Loucy (cell line): ENCODE data around the gene SECISBP2L.

ENCODE experiments used
- H2AFZ ChIP-seq: fragments of 200-600 bp; sonication (generic); 2 replicates; pipeline ENCODE4 v1.6.0; 2016; ENCODE audit warnings: antibody characterized with exemption, mild to moderate bottlenecking, low read length, moderate library complexity
- H3F3A ChIP-seq: fragments of 200-600 bp; 2 replicates; pipeline ENCODE4 v1.6.0; 2016; ENCODE audit warnings: antibody characterized with exemption, low read depth, mild to moderate bottlenecking
- H3K27me3 ChIP-seq: fragments of 200-600 bp; sonication (generic); 2 replicates; pipeline ENCODE4 v1.6.1; 2014; ENCODE audit warnings: low read length, mild to moderate bottlenecking; ENCODE audit not compliant: insufficient read depth, poor library complexity, severe bottlenecking
- H3K36me3 ChIP-seq: fragments of 200-600 bp; sonication (generic); 2 replicates; pipeline ENCODE4 v1.6.1; 2016; ENCODE audit warnings: low read length; ENCODE audit not compliant: insufficient read depth
- H3K4me1 ChIP-seq: fragments of 200-600 bp; sonication (generic); 2 replicates; pipeline ENCODE4 v1.5.1; 2014; ENCODE audit warnings: low read length, mild to moderate bottlenecking; ENCODE audit not compliant: insufficient read depth, poor library complexity, severe bottlenecking
- H3K4me2 ChIP-seq: fragments of 200-600 bp; sonication (generic); 2 replicates; pipeline ENCODE4 v1.6.0; 2014; ENCODE audit warnings: antibody characterized with exemption, low read length, low read depth, mild to moderate bottlenecking; ENCODE audit not compliant: poor library complexity, severe bottlenecking
- H3K4me3 ChIP-seq: fragments of 200-600 bp; sonication (generic); 2 replicates; pipeline ENCODE4 v1.5.1; 2014; ENCODE audit warnings: low read length, mild to moderate bottlenecking, mixed read lengths; ENCODE audit not compliant: poor library complexity, severe bottlenecking
- H3K79me2 ChIP-seq: fragments of 200-600 bp; sonication (generic); 2 replicates; pipeline ENCODE4 v1.6.1; 2014; ENCODE audit warnings: low read length; ENCODE audit not compliant: insufficient read depth
- H3K9ac ChIP-seq: fragments of 200-600 bp; sonication (generic); 2 replicates; pipeline ENCODE4 v1.6.0; 2014; ENCODE audit warnings: mild to moderate bottlenecking, low read depth, low read length, moderate library complexity; ENCODE audit not compliant: poor library complexity, severe bottlenecking
- H3K9me2 ChIP-seq: fragments of 200-600 bp; sonication (generic); replicated peaks from 2 replicates; pipeline ENCODE4 v1.6.1; 2016; ENCODE audit warnings: low read depth, low read length, mixed read lengths
- H3K9me3 ChIP-seq: fragments of 200-600 bp; sonication (generic); 2 replicates; pipeline ENCODE4 v1.6.1; 2014; ENCODE audit warnings: mild to moderate bottlenecking, antibody characterized with exemption, low read length, low read depth; ENCODE audit not compliant: insufficient read depth
- H4K20me1 ChIP-seq: fragments of 200-600 bp; sonication (generic); 2 replicates; pipeline ENCODE4 v1.6.0; 2014; ENCODE audit warnings: antibody characterized with exemption, low read length, mild to moderate bottlenecking; ENCODE audit not compliant: insufficient read depth, poor library complexity, severe bottlenecking
- EZH2phosphoT487 ChIP-seq: fragments of 200-600 bp; IDR thresholded peaks from 2 replicates; pipeline ENCODE4 v1.6.1; 2018; ENCODE audit warnings: antibody characterized with exemption, mild to moderate bottlenecking, moderate library complexity, borderline replicate concordance
- TF ChIP-seq, protein P1 (sequence below): fragments of 200-600 bp; sonication (generic); conservative IDR thresholded peaks from 2 replicates; pipeline ENCODE4 v1.5.1; 2014; ENCODE audit warnings: mild to moderate bottlenecking, antibody characterized with exemption, low read length

The SECISBP2L gene

DNA sequence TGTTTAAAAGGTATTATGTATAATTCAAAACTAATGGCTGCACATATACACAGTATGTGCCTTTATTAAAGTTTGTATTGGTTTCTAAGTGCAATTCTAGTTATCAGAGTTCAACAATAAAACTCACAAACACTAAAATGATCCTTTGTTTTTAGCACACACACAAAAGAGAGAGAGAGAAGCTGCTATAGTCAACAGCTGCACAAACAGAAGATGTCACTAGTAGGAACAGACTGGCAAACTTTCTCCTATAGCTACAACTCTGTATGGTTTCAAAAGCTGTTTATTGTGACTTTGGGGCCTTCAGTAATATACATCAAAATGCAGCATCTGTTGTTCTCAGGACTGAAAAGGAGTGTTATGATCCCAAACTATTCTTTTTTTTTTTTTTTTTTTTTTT is 6.1 kb downstream of the SECISBP2L start:
- Histone ChIP-seq H3K9ac (no peak overlapping the region), H3K4me2 (peak overlapping the region; percentile 28), H3K36me3 (peaks cover 14% of the 10 kb centered on the region; the same call in 1 of the 2 replicates), H3F3A (no peaks in the 10 kb centered on the region), H3K4me1 (peaks cover 37% of the 10 kb centered on the region), H3K9me2 (no peaks in the 10 kb centered on the region), H4K20me1 (peaks cover 35% of the 10 kb centered on the region), H2AFZ (no peak overlapping the region), H3K79me2 (peaks cover 50% of the 10 kb centered on the region), H3K9me3 (no peaks in the 10 kb centered on the region), H3K4me3 (no peak overlapping the region), H3K27me3 (no peaks in the 10 kb centered on the region)
- no peak for TF ChIP-seq EZH2phosphoT487
- TF ChIP-seq, protein P1, sequence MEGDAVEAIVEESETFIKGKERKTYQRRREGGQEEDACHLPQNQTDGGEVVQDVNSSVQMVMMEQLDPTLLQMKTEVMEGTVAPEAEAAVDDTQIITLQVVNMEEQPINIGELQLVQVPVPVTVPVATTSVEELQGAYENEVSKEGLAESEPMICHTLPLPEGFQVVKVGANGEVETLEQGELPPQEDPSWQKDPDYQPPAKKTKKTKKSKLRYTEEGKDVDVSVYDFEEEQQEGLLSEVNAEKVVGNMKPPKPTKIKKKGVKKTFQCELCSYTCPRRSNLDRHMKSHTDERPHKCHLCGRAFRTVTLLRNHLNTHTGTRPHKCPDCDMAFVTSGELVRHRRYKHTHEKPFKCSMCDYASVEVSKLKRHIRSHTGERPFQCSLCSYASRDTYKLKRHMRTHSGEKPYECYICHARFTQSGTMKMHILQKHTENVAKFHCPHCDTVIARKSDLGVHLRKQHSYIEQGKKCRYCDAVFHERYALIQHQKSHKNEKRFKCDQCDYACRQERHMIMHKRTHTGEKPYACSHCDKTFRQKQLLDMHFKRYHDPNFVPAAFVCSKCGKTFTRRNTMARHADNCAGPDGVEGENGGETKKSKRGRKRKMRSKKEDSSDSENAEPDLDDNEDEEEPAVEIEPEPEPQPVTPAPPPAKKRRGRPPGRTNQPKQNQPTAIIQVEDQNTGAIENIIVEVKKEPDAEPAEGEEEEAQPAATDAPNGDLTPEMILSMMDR: no peak

DNA sequence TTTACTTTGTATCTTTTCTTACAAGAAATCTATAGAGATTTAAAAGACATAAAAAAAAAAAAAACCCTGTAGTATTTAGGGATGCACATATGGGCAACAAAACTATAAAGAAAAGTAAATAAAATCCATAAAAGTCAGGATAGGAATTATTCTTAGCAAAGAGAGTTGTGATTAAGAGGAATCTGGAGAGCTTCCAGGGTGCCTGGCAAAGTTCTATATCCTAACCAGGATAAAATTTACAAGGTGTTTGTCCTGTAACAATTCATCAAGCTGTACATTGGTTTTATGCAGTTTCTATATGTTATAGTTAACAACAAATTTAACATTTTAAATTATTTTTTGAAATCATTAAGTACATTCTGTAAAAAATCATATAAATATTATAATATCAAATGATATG is 7.9 kb downstream of the SECISBP2L start:
- peaks cover 25% of the 10 kb centered on the region; the same call in 1 of the 2 replicates for H3K36me3 ChIP-seq
- no peaks in the 10 kb centered on the region for H3K9me2 ChIP-seq
- no peak overlapping the region for H3K4me2 ChIP-seq
- no peaks in the 10 kb centered on the region for H3F3A ChIP-seq
- TF ChIP-seq, protein P1: no peak
- no peak for TF ChIP-seq EZH2phosphoT487
- H2AFZ ChIP-seq: no peak overlapping the region
- H3K9me3 ChIP-seq: no peaks in the 10 kb centered on the region
- H4K20me1 ChIP-seq: peaks cover 17% of the 10 kb centered on the region
- peaks cover 36% of the 10 kb centered on the region for H3K79me2 ChIP-seq
- peaks cover 20% of the 10 kb centered on the region for H3K4me1 ChIP-seq
- no peak overlapping the region for H3K9ac ChIP-seq
- H3K27me3 ChIP-seq: no peaks in the 10 kb centered on the region
- H3K4me3 ChIP-seq: no peak overlapping the region

DNA sequence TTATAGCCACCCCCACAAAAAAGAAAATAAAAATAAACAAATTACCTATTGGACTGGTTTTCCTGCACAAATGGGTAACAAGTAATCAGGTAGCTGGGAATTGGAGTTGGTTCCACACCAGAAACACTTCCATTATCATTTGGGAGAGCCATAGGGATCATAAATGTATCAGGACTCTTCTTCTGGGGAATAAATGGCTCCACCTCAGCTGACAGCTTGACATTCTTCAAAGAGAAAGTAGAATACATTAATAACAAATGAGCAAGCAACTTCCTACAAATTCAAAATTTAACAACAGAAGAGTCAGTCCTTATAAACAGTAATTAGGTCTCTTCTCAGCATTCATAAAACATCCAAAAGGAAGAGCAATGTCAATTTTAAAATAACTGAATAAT is 8.7 kb downstream of the SECISBP2L start:
- peaks cover 33% of the 10 kb centered on the region for H3K79me2 ChIP-seq
- peaks cover 25% of the 10 kb centered on the region; the same call in 1 of the 2 replicates for H3K36me3 ChIP-seq
- no peak overlapping the region for H2AFZ ChIP-seq
- H3K9me3 ChIP-seq: no peaks in the 10 kb centered on the region
- no peak for TF ChIP-seq EZH2phosphoT487
- TF ChIP-seq, protein P1: no peak
- peak overlapping the region; percentile 37 for H3K4me2 ChIP-seq
- no peaks in the 10 kb centered on the region for H3F3A ChIP-seq
- H3K4me1 ChIP-seq: peaks cover 20% of the 10 kb centered on the region
- H3K4me3 ChIP-seq: peak overlapping the region; percentile 5
- H3K27me3 ChIP-seq: no peaks in the 10 kb centered on the region
- no peak overlapping the region for H3K9ac ChIP-seq
- peaks cover 16% of the 10 kb centered on the region for H4K20me1 ChIP-seq
- no peaks in the 10 kb centered on the region for H3K9me2 ChIP-seq
